Tibial nerve (tissue), 3 donors: ENCODE data around the gene FOXD1.

Experiments used
- POLR2A ChIP-seq, 2 donors: fragments of 450-650 bp; IDR thresholded peaks; one replicate each; pipeline ENCODE4 v1.6.1; 2017; ENCODE audit warnings: antibody characterized with exemption in 2 of 2, mild to moderate bottlenecking in 2 of 2, moderate library complexity in 2 of 2
- TF ChIP-seq, protein P1 (sequence below), 5 experiments: fragments of 200-600 bp in 3 of 5; fragments of 450-650 bp in 2 of 5; sonication (generic) in 3 of 5; IDR thresholded peaks; one replicate each; pipeline ENCODE4 v1.5.1; 2016 to 2019; ENCODE audit warnings: antibody characterized with exemption in 5 of 5, mild to moderate bottlenecking in 3 of 5, moderate library complexity in 2 of 5

DNA sequence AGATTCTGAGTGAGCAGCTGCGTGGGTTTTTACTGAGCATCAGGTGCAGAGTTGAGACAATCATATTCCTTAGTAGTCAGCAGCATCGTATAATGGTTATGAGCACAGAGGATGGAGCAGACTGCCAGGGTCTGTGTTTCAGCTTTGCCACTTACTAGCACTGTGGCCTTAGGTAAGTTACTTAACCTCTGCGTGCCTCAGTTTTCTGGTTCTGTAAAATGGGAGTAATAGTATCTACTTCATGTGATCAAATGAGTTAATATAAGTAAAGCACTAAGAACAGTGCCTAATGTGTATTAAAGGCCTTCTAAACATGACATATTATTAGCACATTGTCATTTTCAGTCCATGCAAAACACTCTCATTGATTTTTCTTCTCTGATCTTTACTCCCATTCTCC, 44.8 kb upstream of the FOXD1 start:
- TF ChIP-seq, protein P1, sequence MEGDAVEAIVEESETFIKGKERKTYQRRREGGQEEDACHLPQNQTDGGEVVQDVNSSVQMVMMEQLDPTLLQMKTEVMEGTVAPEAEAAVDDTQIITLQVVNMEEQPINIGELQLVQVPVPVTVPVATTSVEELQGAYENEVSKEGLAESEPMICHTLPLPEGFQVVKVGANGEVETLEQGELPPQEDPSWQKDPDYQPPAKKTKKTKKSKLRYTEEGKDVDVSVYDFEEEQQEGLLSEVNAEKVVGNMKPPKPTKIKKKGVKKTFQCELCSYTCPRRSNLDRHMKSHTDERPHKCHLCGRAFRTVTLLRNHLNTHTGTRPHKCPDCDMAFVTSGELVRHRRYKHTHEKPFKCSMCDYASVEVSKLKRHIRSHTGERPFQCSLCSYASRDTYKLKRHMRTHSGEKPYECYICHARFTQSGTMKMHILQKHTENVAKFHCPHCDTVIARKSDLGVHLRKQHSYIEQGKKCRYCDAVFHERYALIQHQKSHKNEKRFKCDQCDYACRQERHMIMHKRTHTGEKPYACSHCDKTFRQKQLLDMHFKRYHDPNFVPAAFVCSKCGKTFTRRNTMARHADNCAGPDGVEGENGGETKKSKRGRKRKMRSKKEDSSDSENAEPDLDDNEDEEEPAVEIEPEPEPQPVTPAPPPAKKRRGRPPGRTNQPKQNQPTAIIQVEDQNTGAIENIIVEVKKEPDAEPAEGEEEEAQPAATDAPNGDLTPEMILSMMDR (IDR thresholded peaks at IDR 0.05): no peak
- no peak for TF ChIP-seq POLR2A (IDR thresholded peaks at IDR 0.05)
